ENCODE results near the gene YEATS2. TPM values are rescaled to one million over a fixed set of nuclear protein-coding genes. Genes with fewer than 3 reads are reported as not detected.

YEATS2 gene
- total RNA-seq, 4 donors from 2014 or later = 5.7 to 10.8 (median 9.3) TPM

- H3K4me3 ChIP-seq = no peak overlapping the region
- no peak for ATAC-seq
- H3K9me3 ChIP-seq = no peaks in the 10 kb centered on the region
- in situ Hi-C loops (cut with MboI; ENCODE audit: low sequenced_read_pairs in 4 of 4) (no loop called here), intact Hi-C loops (cut with DNase I; ENCODE audit: low total_unique reads) (no loop called here)
- H3K36me3 ChIP-seq = peaks cover 0 to 56% of the 10 kb centered on the region in 2 donors
- no peaks in the 10 kb centered on the region for H3K27me3 ChIP-seq
- no peak for DNase-seq
- H3K27ac ChIP-seq = no peak overlapping the region
- TF ChIP-seq POLR2A (IDR thresholded peaks at IDR 0.05) (no peak), CTCF (IDR thresholded peaks at IDR 0.05 in 4 of 5, conservative IDR thresholded peaks at IDR 0.05 in 1 of 5) (no peak)
- no peaks in the 10 kb centered on the region for H3K4me1 ChIP-seq
Observed at GRCh38 chr3:183810643-183811594, 113.3 kb downstream of the YEATS2 start.

- Histone ChIP-seq H3K4me1 (no peaks in the 10 kb centered on the region), H3K27me3 (no peaks in the 10 kb centered on the region), H3K36me3 (peaks cover 0 to 55% of the 10 kb centered on the region in 2 donors), H3K27ac (no peak overlapping the region), H3K9me3 (no peaks in the 10 kb centered on the region), H3K4me3 (no peak overlapping the region)
- intact Hi-C loops (cut with DNase I; ENCODE audit: low total_unique reads) = no loop called here
- TF ChIP-seq POLR2A (IDR thresholded peaks at IDR 0.05) = no peak
- TF ChIP-seq CTCF (IDR thresholded peaks at IDR 0.05 in 4 of 5, conservative IDR thresholded peaks at IDR 0.05 in 1 of 5) = no peak
- in situ Hi-C loops (cut with MboI; ENCODE audit: low sequenced_read_pairs in 4 of 4) = no loop called here
- DNase-seq (no peak), ATAC-seq (no peak)
Observed at GRCh38 chr3:183811638-183812037, 114.0 kb downstream of the YEATS2 start.

- H3K27ac ChIP-seq = no peak overlapping the region
- H3K9me3 ChIP-seq = no peaks in the 10 kb centered on the region
- peaks cover 0 to 43% of the 10 kb centered on the region in 2 donors for H3K36me3 ChIP-seq
- DNase-seq = no peak
- ATAC-seq = no peak
- intact Hi-C loops (cut with DNase I; ENCODE audit: low total_unique reads) (no loop called here), in situ Hi-C loops (cut with MboI; ENCODE audit: low sequenced_read_pairs in 4 of 4) (no loop called here)
- no peaks in the 10 kb centered on the region for H3K27me3 ChIP-seq
- TF ChIP-seq CTCF (IDR thresholded peaks at IDR 0.05 in 4 of 5, conservative IDR thresholded peaks at IDR 0.05 in 1 of 5) = no peak
- TF ChIP-seq POLR2A (IDR thresholded peaks at IDR 0.05) = no peak
- H3K4me3 ChIP-seq = no peak overlapping the region
- peaks cover 0 to under 1% of the 10 kb centered on the region in 2 donors for H3K4me1 ChIP-seq
Observed at GRCh38 chr3:183812761-183813445, 115.3 kb downstream of the YEATS2 start.

- in situ Hi-C loops (cut with MboI; ENCODE audit: low sequenced_read_pairs in 4 of 4) (no loop called here), intact Hi-C loops (cut with DNase I; ENCODE audit: low total_unique reads) (no loop called here)
- no peak for DNase-seq
- Histone ChIP-seq H3K4me3 (no peak overlapping the region), H3K9me3 (no peaks in the 10 kb centered on the region), H3K4me1 (peaks cover 0 to 5% of the 10 kb centered on the region in 2 donors), H3K36me3 (peaks cover 0 to 36% of the 10 kb centered on the region in 2 donors), H3K27me3 (no peaks in the 10 kb centered on the region), H3K27ac (no peak overlapping the region)
- TF ChIP-seq POLR2A (IDR thresholded peaks at IDR 0.05) (no peak), CTCF (IDR thresholded peaks at IDR 0.05 in 4 of 5, conservative IDR thresholded peaks at IDR 0.05 in 1 of 5) (no peak)
- no peak for ATAC-seq
Observed at GRCh38 chr3:183814240-183814639, 116.6 kb downstream of the YEATS2 start.
